ENCODE measurements around the gene CDK6.
"Not testable (repeated sequence)": the region's sequence is repeated elsewhere in the genome, so short reads cannot be mapped to it uniquely, and the experiment has no call there.

CDK6 gene

DNA sequence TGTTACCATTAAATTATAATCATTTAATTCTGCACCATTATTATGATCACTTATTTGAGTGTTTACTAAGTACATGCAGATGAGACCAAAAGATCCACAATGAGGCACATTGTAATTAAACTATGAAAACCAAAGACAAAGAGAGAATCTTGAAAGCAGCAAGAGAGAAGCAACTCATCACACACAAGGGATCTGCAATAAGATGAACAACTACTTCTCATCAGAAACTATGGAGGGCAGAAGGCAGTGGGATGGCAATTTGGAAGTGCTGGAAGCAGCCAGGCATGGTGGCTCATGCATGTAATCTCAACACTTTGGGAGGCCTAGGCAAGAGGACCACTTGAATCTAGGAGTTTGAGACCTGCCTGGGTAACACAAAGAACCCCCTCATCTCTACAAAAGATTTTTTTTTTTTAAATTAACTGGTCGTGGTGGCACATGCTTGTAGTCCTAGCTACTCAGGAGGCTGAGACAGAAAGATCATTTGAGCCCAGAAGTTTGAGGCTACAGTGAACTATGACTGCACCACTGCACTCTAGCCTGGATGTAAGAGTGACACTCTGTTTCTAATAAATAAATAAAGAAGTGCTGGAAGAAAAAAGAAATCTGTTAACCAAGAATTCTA, 47.7 kb downstream of the CDK6 start:
- DNase-seq, result no peak

DNA sequence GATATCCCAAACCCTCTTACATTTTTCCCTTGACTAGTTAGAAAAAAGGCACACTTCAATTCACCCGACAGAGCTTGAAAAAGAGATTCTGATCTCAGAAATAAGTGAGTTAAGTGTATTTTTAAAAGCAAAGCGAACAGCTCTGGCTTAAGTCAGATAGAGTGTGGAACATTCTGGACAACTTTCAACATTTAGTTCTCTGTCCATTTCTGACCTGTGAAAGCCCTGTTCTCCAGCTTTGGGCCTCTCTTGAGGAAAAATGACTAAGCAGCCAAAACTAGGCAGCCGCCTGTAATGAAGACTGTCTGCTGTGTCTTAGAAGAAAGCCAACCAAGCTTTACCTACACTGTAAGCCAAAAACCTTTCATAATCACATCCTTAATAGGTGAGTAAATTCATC, 50.5 kb downstream of the CDK6 start:
- no peak for DNase-seq

DNA sequence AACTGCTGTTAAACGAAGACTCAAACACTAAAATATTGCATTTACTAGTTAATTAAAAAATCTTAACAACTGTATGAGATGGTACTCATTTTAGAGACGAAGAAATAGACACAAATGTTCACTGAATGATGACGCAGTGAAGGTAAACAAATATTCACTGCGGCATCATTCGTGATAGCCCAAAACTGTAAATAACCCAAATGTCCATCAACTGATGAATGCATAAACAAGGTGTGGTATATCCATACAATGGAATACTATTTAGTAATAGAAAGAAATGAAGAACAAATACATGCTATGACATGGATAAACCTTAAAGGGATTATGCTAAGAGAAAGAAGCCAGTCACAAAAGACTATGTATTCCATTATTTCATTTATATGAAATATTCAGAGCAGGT, 51.4 kb downstream of the CDK6 start:
- DNase-seq, result no peak

DNA sequence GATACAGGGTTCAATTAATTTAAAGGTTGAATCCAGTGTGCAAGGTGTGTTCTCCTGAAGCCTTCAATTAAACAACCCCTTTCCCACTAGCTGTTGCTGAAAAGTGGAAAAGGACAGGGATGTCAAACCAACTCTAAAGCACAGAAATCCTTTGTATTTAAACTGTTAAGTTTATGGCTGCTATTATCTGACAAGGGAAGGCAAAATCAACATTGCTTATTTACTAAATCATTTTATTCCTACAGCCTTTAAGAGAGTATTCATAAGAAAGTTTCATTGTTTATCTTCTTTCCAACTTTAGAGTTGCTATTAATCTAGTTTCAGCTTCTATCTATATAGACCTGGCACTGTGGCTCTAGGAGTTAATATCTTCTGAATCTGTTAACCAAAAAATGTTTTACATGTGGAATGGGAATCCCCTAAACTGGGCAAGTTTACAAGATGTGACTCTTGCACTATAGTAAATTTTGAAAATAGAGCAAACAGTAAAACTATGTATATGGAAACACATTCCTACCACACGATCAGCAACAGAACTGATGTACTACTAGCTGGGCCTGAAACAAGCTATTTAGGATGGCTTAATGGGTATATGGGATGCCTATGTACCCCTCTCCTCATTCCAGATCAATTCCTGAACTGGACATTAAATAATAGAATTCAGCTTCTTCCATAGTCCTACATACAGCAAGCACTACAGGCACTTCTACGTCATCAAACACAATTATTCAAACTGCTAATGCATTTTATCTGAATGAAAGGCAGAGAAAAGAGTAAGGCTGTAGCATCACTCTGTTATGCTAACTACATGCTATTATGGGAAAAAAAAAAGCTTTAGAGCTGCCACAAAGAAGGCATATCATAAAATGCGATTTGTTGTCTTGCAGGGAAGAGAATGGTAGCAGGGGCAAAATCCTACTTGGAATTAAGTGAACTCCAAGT, 52.8 kb downstream of the CDK6 start:
- no peak for DNase-seq

DNA sequence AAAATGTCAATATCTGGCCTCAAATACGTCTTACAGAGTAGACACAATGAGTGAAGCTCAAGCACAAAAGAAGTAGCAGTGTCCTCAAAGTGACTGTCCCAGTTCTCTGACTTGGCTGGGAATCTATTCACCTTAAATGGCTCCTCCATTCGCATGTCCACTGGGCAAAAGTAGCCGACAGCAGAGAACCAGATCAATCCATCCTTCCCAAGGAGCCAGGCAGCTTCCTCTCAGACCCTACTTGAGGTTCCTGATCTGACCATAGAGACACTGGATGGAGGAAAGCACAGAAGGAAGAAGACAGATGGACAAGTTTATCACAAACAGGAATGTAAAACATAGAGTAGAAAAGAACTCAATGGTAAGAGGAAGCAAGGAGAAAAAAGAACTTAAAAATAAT, 53.5 kb downstream of the CDK6 start:
- DNase-seq, result no peak

DNA sequence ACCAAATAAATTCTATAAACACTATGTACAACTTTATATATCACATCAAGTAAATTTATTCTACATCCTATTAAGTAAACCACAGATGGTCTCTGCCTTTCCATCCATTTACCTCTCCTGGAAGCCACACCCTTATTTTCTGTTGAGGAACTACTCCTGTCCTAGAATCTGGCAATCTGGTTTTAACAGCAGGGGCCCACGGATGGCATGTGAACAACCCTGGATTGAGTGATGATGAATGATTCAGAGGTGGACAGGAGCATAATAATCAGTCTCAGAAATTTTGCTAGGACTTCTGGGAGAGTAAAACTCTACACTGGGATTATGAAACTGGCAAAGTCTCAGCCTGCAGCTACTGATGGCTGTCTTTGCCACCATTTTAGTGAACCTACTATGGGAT, 54.1 kb downstream of the CDK6 start:
- DNase-seq, result no peak

DNA sequence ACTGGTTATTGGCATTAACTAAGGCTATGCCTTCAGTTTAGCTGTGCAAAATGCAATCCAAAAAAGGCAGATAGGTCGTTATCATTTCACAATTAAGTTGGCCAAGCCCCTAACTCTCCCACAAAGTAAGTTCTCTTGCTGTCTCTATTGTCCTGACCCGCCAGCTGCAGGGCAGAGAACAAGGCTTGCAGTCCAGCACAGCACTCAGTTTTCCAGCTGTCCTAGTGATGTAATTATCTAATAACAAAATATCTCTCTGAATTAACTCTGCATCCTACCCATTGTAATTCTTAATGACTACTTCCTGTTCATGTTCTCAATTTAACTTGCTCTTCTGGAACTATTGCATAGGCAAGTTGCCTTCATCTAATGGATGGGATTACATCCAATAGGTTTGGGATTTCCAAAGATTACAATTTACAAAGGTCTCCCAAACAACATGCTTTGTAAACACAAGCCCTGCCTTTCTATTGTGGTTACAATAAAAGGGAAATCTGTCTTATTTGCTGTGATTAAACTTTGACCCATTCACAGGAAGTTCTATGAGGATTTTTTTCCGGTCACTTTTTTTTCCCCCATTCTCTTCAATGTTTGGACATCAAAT, 55.2 kb downstream of the CDK6 start:
- no peak for DNase-seq

DNA sequence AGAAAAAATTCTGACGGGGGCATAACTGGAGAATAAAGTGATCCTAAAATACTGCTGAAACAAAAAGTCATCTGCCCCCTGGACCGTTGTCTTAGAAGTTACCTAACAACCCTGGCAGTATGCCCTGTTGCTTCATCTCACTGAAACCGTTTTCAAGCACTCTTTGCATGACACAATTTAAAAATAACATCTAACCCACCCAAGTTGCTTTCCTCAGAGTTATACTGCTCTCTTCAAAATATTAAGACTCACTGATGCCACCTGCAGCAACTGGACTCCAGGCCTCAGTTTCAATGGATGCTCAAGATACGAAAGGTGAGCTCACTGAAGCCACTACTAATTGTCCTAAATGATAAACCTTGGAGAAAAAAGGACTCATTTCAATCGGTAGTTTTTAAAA, 57.4 kb downstream of the CDK6 start:
- no peak for DNase-seq

DNA sequence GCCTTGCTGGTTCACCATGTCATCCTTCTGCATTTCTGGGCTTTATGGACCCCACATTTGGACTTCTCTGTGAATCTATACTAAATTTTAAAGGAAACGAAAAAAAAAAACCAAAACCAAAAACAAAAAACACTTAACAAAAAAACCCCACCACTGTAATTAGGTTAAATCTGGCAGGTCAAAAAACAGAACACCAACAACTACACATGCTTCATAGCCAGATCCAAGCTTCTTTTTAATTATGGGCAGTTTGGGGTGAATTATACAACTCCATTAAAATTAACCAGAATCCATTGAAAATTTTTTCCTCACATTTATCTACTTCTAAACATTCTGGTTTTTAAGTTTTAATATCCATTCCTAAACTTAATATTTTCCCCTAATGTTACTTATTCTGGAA, 58.4 kb downstream of the CDK6 start:
- DNase-seq, result no peak

DNA sequence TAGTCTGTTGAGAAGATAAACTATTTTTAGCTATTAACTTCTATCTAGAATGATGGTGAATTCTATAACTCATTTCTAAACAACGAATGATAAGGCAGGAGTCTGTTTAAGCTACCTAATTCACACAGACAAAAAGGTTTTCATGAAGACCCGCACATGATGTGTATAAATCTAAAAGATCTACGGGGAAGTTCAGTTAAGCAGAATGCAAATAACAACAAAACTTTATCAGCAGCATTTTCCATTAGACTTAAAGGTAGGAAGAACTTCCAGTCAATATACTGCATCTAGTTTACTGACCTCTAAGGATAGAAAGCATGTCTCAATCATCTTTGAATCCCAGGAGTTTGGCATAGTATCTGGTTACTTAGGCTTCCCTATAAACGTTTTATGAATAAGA, 62.6 kb downstream of the CDK6 start:
- DNase-seq, result no peak

DNA sequence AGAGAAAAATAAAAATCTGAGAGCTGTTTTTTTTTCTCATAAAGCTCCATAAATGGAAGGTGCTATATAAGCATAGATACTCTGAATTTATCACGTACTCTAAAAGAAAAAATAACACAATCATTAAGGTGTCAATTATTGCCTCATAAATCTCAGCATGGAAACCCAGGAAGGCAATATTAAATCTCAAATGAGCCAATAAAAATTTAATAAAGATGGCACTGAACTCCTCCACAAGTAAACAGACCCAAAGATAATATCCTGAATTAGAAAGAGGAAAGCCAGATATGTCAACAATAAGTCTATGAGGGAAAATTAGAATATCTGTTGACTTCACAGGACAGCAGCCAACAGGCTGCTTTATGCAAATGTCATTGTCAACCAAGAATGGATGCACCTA, 66.5 kb downstream of the CDK6 start:
- DNase-seq, result no peak

DNA sequence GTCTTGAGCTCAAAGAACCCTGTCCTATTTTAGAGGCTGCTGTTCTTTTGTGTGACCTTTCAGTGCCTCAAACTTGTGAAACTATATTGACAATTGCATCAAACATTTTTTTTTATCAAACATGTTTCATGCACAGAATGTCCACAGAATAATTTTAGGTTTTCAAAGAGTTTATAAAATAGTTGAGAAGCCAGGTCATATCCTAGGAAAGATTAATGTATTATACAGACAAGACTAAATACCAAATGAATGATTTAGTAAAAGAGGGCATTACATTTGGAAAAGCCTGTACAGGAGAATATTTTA, 67.0 kb downstream of the CDK6 start:
- no peak for DNase-seq

DNA sequence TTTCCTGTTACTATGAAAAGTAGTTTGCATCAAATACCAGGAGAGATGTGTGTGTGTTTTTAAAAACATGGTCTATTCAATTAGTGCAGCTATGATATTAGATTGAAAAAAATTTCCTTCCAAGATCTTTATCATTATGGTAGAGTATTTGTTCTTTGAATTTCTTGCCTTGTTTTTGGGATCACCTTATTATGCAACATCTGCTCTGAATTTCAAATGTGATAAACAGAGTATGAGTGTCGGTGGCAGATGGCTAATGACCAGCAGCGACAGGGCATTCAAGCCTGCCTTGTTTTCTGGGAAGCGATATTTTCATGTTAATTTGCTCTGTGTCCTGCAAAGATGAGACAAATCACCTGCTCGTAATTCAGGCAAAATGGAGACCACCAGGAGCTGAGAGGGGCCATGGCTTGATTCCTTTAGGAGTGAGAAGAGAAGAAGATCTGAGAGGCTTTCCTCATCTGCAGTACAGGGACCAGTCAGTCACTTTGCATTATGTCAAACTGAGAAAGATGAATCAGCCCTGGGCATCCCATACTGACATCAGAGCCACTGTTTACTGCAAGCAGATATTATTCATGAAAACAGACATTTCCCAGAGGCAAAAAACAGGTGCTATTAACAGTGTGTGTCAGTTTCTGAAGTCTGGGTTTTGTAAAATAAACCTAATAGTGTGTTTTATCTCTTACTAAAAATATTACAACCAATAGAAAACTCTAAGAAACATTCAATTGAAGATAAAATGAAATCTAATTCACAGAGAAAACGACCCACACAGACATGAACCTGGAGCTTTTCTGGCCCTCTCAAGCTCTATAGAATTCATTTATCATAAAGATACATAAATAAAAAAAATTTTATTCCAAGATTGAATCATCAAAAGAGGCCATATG, 67.6 kb downstream of the CDK6 start:
- DNase-seq, result no peak

DNA sequence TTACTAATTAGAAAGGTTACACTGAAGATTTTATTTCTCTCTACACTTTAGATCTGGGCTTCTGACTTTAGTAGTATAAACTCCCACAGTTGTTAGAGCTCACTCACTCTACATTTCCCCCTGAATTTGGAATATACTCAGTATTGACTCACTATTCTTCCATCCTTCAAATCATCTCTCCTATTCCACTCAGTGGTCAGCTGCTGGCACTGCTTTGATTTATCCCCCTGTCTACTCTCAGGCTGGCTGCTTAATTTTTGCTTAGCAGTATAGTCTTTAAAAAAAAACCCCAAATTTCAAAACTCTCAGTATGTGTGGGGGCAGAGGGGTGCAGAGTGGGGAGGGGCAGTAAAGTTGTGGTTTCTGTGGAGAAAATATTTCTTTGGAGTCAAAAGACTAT, 68.9 kb downstream of the CDK6 start:
- no peak for DNase-seq

DNA sequence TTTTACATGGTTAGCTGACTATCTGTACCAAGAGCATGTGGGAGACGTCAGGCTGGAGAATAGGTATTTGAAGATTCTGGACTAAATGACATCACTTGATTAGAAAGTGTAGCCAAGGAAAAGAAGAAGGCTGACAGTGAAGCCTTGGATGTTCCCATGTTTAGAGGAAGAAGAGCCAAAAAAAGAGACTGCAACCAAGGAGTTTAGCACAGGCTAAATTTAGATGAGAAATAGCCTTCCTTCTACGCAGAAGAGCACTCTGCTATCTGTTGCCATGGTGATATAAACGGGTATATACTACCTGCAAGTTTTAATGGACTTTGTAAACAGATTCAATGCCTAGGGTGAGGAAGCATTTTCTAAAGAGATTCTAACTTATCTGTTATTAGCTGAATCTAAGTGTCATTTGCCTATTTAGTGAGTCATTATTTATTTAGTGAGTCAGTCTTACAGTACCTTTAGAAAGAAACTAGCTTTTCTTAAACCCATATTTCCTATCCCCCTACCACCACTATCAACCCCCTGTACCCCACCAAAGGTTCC, 69.8 kb downstream of the CDK6 start:
- no peak for DNase-seq

DNA sequence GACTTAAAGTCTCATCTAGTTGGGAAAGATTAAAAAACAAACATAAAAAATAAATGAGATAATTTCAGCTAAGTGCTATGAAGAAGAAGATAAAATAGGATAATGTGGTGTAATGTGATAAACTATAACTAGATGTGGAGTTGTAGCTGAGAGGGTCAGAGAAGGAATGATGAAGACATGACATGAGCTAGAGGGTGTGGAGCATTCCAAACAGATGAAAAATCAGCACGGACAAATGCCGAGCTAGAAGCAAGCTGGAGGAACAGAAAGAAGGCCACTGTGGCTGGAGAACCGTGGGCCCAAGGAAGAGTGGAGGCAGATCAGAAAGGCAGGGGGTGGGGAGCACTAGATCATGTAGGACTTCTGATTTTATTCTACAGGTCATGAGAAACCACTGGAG, 70.6 kb downstream of the CDK6 start:
- DNase-seq, result no peak

DNA sequence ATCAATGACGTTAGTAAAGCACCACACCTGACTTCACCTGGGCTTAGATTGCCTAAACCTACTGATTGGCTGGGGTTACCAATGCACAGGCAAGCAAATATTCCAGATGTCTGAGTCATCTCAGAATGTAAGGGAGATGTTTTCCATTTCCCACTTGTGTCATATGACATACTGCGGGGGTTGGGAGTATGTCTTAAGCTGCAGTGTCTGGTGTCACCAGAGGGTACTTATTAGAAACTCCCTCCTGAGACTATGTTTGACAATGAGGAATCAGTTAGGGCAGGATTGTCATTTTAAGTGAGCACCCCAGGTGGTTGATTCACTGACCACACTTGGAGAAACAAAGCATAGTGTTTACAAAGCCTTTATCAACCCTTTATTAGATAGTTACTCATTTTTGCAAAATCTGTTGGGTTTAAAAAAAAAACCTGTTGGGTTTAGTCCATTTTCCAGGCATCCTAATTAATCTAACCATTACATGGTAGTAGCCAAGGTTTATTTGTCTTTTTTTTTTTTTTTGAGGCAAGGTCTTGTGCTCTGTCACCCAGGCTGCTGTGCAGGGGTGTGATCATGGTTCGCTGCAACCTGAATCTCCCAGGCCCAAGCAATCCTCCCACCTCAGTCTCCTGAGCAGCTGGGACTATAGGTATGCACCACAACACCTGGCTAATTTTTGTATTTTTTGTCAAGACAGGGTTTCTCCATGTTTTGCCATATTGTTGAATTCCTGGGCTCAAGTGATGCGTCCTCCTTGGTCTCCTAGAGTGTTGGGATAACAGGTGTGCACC, 72.5 kb downstream of the CDK6 start:
- DNase-seq, result peak; percentile 66

DNA sequence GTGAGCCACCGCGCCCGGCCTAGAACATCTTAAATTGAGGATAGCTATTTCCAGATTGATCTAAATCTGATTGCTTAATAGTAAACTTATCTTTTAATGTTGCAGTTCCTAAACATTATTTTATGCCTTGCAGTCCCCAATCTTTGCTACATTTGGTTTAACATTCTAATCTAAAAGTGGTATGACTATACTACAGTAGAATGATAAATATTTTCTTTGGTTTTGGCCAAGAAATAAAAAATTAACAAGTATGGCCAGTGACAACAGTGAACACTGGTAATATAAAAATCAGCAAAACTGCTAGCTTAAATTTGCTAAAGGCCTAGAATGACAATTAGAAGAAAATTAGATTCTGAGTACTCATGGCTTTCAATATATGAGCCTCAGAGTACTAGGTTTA, 73.5 kb downstream of the CDK6 start:
- DNase-seq, result no peak

DNA sequence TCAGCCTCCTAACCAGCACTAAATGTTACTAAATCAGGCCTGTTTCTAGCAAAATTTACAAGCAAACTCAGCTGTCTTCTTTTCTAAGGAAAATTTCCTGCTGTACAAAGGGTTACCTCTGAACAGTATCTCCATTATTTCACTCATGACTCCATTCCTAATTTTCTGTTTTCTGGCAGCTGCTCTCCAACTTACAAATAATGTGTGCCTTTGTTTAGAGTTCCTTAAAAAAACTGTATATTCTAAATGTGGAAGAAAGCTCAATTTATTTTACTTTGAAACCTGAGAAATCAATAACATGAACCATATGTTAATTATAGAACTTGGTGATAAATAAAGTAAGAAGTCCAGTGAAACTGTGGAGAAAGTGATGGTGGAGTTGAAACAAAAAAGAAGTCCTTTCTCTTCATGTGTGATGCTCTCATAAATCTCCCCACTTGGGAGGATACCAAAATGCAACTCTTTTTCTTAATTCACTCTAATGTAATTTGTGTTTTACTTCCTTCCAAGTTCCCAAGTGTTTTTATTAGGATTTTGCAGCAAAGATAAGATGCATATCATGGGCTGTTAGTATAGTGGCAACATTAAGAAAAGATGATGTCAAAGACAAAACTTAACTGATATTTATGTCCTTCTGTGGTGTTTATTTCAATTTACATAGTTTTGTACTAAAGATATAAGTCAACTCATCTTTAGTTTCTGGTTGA, 74.8 kb downstream of the CDK6 start:
- no peak for DNase-seq

DNA sequence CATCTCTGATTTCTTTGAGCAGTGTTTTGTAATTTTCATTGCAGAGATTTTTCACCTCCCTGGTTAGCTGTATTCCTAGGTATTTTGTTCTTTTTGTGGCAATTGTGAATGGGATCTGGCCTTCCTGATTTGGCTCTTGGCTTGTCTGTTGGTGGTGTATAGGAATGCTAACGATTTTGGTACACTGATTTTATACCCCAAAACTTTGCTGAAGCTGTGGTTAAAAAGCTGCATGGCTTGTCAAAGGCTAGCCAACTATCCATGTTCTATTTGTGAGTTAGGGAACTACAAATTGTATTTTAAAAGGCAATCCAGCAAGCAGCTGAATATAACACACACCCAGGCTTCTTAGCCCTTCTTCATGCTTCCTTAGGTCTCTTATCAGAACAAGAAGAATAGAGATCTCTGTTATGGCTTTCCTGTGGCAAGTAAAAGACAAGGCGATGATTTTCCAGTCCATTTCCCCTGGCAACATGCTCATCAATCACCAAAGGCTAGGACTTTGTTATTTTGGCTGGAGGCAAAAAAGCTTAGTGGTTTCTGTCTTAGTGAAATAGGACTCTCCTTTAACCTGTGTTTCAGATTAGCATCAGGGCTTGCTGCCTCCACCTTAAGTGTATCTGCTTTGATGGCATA, 77.5 kb downstream of the CDK6 start:
- DNase-seq, result no peak

DNA sequence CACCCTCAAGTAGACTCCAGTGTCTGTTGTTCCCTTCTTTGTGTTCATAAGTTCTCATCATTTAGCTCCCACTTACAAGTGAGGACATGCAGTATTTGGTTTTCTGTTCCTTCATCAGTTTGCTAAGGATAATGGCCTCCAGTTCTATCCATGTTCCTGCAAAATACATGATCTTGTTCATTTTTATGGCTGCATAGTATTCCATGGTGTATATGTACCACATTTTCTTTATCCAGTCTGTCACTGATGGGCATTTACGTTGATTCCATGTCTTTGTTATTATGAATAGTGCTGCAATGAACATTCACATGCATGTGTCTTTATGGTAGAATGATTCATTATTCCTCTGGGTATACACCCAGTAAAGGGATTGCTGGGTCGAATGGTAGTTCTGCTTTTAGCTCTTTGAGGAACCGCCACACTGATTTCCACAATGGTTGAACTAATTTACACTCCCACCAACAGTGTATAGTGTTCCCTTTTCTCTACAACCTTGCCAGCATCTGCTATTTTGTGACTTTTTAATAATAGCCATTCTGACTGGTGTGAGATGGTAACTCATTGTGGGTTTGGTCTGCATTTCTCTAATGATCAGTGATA, 79.0 kb downstream of the CDK6 start:
- DNase-seq, result not testable (repeated sequence)

Data from NCI-H2029 (cell line).